ENCODE data around the gene KRT34.
"Not testable (repeated sequence)": the region's sequence is repeated elsewhere in the genome, so short reads cannot be mapped to it uniquely, and the experiment has no call there.

The KRT34 gene

GRCh38 chr17:41404024-41404671, 22.0 kb upstream of the KRT34 start:
- DNase-seq (ENCODE audit: low read depth in 3 of 3), result peak; percentile 32 to 60 (median 47)

GRCh38 chr17:41403404-41404023, 21.4 kb upstream of the KRT34 start:
- peak in 1 of 3 donors; percentile 2 for DNase-seq (ENCODE audit: low read depth in 3 of 3)

- no peak for DNase-seq (ENCODE audit: low read depth in 3 of 3)
Observed at GRCh38 chr17:41402161-41402560, 20.1 kb upstream of the KRT34 start.

GRCh38 chr17:41396996-41397660, 15.0 kb upstream of the KRT34 start, which contains the start of gene KRT31:
KRT31 (minus strand) TSS chr17:41397608; CDS start chr17:41397539, 69 bp downstream.
- no peak for DNase-seq (ENCODE audit: low read depth in 3 of 3)

GRCh38 chr17:41396340-41396739, 14.2 kb upstream of the KRT34 start:
- no peak for DNase-seq (ENCODE audit: low read depth in 3 of 3)

- no peak for DNase-seq (ENCODE audit: low read depth in 3 of 3)
Observed at GRCh38 chr17:41395611-41396010, 13.5 kb upstream of the KRT34 start.

- DNase-seq (ENCODE audit: low read depth in 3 of 3), result not testable (repeated sequence)
Observed at GRCh38 chr17:41395044-41395443, 12.9 kb upstream of the KRT34 start.

GRCh38 chr17:41394254-41394996, 12.3 kb upstream of the KRT34 start:
- DNase-seq (ENCODE audit: low read depth in 3 of 3), result no peak

- DNase-seq (ENCODE audit: low read depth in 3 of 3), result no peak
Observed at GRCh38 chr17:41393826-41394225, 11.7 kb upstream of the KRT34 start.

- no peak for DNase-seq (ENCODE audit: low read depth in 3 of 3)
Observed at GRCh38 chr17:41393294-41393693, 11.2 kb upstream of the KRT34 start.

GRCh38 chr17:41392278-41392677, 10.2 kb upstream of the KRT34 start:
- no peak for DNase-seq (ENCODE audit: low read depth in 3 of 3)

GRCh38 chr17:41391535-41391934, 9.4 kb upstream of the KRT34 start:
- DNase-seq (ENCODE audit: low read depth in 3 of 3), result no peak

GRCh38 chr17:41390411-41390938, 8.4 kb upstream of the KRT34 start:
- no peak for DNase-seq (ENCODE audit: low read depth in 3 of 3)

- DNase-seq (ENCODE audit: low read depth in 3 of 3), result no peak
Observed at GRCh38 chr17:41387670-41388069, 5.6 kb upstream of the KRT34 start.

- DNase-seq (ENCODE audit: low read depth in 3 of 3), result no peak
Observed at GRCh38 chr17:41386227-41386626, 4.1 kb upstream of the KRT34 start.

- DNase-seq (ENCODE audit: low read depth in 3 of 3), result no peak
Observed at GRCh38 chr17:41383690-41384089, 1.6 kb upstream of the KRT34 start.

GRCh38 chr17:41382394-41382793, 288 bp upstream of the KRT34 start:
- DNase-seq (ENCODE audit: low read depth in 3 of 3), result no peak

- not testable (repeated sequence) for DNase-seq (ENCODE audit: low read depth in 3 of 3)
Observed at GRCh38 chr17:41380091-41380490, 2.0 kb downstream of the KRT34 start.

GRCh38 chr17:41377546-41377945, 4.6 kb downstream of the KRT34 start:
- DNase-seq (ENCODE audit: low read depth in 3 of 3), result no peak

GRCh38 chr17:41369713-41370112, 12.4 kb downstream of the KRT34 start, which contains the start of gene KRT33B:
KRT33B (minus strand) TSS chr17:41369813; CDS start chr17:41369750, 63 bp downstream.
- no peak for DNase-seq (ENCODE audit: low read depth in 3 of 3)

- DNase-seq (ENCODE audit: low read depth in 3 of 3), result no peak
Observed at GRCh38 chr17:41369023-41369422, 13.1 kb downstream of the KRT34 start.
